HG03432 (cell line): ENCODE results near the gene TEDC1.
A peak's percentile ranks its signal among the peaks of the same experiment; 100 is the strongest.

Experiments used
- ATAC-seq: cut with Tn5 transposase; IDR thresholded peaks from one replicate; pipeline ENCODE4 v1.9.1; 2021; ENCODE audit warnings: mild to moderate bottlenecking, moderate library complexity; ENCODE audit not compliant: unreplicated experiment

TEDC1 gene

DNA sequence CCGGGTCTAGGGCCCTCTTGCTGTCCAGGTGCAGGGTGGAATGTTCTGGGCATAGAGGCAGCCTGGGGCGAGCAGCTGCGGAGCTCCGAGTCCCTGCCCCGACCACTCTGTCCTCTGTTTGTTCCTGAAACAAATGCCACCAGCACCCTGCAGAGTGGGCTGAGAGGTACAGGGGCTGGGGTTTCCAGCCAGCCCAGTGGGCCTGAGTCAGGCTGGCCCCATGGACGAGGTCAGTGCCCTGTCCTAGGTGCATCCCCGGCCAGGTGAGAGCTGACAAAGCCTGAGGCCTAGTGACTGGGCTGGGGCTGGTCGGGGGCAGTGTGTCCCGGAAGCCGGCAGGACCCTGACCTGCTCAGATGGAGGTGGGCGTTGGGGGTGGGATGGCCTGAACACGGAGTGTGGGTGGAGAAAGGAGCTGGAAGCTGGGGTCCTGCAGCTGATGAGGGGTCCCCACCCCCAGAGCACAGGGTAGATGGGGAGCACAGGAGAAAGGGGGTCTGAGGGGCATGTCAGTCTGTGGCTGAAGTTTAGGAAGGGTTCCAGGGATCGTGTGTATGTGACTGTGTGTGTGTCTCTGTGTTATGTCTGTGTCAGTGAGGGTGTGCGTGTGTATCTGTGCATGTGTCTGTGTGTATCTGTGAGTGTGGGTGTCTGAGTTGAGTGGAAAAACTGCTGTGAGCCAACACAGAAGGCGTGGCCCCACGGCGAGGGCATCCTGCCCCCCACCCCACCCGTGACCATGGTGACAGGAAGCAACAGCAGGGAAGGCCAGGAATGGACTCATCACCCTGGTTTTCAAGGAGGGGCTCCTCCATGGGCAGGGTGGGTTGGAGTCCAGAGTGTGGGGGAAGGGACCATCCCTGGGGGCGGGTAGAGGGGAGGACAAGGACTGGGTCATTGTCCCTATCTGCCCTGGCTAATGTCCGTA is 6.7 kb upstream of the TEDC1 start:
- ATAC-seq = no peak

- no peak for ATAC-seq
These were observed 6.1 kb upstream of the TEDC1 start for GRCh38 chr14:105484997-105485393.

- ATAC-seq = no peak
These were observed 5.3 kb upstream of the TEDC1 start for GRCh38 chr14:105485739-105486162.

GRCh38 chr14:105486163-105486973 is 4.7 kb upstream of the TEDC1 start, which contains the start of gene CRIP1:
Gene CRIP1 (plus strand): TSS chr14:105486886. CDS start chr14:105487260, 374 bp downstream.
- no peak for ATAC-seq

GRCh38 chr14:105486974-105487448 is 4.0 kb upstream of the TEDC1 start:
- ATAC-seq = no peak

DNA sequence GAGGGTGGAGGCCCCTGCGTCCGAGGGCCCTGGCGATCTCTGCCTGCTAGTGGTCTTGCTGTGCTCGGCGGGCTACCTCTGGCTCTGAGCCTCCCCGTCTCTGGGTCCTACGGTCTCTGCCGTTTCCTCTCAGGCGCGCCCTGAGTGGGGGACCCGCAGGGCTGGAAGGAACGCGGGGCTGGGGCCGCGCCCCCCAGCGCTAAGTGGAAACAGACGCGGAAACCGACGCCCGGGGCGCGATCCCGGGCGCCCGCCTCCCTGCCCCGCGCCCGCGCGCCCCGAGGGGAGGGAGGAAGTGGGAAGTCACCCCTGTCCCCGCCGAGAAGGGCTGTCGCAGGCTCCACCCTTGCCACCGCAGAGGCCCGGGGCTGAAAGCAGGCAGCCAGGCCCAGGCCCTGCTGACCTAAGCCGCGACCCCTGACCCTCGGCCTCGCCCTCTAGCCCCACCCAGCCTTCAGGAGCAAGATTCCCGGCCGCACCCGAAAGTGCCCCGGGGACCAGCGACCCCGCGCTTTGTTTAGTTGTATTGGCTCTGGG is 3.5 kb upstream of the TEDC1 start:
- ATAC-seq = no peak

GRCh38 chr14:105487986-105488777 is 2.9 kb upstream of the TEDC1 start:
- no peak for ATAC-seq

DNA sequence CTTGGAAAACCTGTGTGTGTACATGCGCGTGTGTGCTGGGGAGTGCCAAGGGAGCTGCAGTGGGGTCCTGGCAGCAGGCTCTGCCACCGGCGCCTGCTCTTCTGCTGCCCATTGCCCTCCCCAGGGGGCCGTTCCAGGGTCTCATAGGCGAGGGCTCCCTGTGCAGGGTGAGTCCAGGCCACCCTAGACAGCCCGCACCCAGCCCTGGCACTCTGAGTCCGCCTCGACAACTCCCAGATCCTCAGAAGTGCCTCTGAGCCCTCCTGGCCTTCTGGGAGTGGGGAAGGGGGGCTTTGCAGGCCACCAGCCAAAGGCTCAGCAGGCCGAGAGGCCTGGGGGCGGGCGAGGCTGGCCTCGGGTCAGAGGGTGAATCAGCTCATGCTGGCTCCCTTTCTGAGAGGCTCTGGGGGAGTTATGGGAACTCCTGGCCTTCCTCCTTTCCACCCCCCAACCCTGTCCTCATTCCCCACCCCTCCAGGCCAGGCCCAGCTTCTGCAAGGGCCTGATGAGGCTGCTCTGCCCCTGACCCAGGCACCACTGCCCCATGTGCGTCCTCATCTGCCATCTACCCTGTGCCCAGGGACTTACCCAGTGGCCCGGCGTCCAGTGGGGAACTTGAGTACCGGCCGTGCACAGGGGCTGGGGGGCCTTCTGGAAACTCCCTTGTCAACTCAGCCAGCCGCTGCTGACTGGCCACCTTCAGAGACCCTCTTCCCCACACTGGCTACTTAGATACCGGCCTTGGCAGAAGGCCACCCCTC is 2.1 kb upstream of the TEDC1 start:
- ATAC-seq = no peak

DNA sequence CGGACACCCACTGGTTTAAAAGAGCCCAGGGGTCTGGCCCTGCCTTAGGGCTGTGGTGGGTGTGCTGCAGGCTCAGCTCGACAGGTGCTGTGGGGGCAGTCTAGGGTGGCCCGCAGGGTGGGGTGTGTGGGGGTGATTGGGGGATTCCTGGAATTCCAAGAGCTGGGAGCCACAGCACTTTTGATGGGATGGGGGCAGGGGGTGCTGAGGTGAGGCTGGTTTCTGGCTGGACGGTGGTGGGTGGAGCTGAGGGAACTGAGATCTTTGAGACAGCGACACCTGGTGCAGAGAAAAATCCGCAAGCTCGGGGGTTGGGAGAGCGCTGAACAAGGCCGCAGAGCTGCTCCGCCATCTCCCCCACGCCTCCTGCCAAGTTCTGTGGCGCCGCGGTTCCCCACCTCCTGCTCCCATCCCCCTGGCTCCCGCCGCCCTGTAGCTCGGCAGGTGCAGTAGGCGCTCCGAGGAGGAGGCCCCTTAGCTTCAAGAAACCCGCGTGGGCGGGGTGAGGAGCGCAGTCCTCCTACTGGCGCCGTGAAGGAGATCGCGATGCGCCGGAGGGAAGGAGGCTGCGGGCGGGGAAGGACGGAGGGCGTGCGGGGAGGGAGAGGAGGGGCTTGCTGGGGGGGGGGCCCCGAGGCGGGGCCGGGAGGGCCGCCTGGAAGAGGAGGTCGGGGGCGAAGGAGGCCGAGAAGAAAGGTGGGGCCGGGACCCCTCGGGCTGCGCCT is 1.3 kb upstream of the TEDC1 start:
- ATAC-seq = no peak

DNA sequence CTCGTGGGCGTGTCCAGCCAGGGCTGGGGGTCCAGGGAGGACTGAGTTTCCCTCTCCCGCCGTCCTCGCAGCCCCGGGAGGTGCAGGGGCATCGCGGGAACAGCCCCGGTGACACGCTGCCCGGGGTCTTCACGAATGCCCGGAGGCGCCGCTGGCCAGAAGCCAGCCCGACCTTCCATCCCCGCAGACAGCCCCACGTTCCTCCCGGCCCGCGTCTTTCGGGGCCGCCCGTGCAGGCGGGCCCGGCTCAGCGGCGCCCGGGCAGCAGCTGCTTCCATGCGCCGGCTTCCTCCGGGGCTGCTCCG is 827 bp upstream of the TEDC1 start:
- peak; percentile 0 for ATAC-seq

- peak; percentile 5 for ATAC-seq
These were observed 424 bp downstream of the TEDC1 start for GRCh38 chr14:105491366-105491973.

DNA sequence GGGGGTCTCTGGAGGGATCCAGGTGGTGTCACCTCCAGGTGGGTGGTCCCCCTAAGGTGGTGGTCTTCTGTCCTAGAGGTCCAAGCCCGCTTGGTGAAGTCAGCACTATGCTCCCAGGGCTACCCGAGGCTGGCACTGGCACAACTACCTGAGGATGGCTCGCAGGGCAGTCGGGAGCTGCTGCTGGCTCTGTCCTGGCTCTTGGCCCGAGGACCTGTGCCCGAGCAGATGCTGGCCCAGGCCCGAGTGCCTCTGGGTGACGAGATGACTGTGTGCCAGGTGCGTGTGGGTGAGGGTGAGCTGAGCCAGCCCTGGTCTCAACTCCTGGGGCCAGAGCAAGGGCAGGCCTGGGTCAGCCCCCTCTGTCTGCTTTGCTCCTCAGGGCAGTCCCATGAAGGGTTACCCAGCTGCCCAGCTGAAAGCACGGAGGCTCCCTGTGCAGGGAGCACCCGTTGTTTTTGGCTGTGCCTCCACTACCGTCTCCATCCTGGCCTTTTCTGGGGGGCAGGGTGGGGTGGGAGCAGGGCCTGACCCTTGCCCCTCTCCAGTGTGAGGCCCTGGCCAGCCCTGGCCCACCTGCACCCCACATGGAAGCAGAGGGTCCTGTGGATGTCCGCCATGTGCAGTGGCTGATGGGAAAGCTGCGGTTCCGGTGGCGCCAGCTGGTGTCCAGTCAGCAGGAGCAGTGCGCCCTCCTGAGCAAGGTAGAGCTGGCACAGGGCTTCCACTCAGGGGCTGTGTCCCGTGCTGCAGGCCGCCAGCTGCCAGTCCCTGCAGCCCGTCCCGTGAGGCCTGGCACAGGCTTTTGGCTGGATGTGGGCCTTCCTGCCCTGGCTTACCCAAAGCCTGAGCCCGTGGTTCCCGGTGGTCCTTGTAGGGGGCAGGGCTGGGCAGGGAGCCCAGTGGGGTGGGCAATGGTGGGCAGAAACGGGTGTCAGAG is 1.3 kb downstream of the TEDC1 start:
- ATAC-seq = no peak

DNA sequence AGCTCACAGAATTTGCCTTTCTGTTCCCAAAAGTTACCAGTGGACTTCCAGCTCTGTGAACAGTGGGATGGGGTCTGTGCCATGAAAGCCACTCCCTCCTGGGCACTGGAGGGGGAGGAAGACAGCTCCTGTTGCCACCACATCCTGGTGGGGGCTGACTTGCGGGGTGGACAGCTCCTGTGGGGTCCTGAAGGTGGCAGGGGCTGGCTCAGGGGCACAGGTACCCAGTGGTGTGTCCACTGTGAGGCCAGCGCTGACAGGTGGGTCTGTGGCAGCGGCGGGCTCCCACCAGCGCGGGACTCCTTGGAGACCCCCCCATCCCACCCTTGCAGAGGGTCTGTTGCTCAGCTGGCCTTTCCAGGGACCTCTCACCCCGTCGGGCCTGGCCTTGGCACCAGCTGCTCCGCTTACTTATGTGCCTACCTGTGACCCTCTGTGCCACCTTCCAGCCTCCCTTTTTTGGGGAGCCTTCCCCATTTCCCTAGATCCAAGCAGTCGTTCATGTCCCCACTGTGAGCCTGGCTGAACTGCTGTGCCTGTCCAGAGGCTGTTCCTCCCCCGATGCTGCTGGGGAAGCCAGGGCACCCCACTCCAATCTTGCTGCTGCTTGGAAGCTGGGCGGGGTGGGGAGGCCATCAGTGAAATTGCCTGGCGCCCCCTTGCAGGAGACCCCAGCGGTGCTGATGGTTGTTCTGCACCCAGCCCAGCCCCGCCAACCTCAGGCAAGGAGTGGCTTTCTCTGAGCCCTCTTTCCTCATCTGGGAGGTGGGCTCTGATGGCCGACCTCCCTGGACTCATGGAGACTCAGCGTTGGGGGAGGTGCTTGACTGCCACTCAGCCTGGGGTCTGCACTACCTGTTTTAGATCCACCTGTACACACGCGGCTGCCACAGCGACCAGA is 2.2 kb downstream of the TEDC1 start:
- no peak for ATAC-seq

GRCh38 chr14:105493921-105494605 is 3.0 kb downstream of the TEDC1 start:
- ATAC-seq = no peak

DNA sequence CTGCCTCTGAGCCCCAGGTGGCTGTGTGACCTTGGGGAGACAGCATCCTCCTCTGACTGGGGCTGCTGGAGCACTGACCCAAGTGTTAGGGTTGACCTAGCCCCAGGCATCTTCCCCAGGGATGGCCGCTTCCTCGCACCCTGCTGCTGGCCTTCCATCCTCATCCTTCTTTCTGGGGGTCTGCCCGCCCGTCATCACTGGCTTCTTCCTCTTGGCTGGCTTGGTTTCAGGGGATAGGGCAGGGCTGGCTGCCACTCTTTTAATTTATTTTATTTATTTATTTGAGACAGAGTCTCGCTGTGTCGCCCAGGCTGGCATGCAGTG is 3.5 kb downstream of the TEDC1 start:
- ATAC-seq = no peak
